ENCODE results near the gene CTNNA2.

The CTNNA2 gene

DNA sequence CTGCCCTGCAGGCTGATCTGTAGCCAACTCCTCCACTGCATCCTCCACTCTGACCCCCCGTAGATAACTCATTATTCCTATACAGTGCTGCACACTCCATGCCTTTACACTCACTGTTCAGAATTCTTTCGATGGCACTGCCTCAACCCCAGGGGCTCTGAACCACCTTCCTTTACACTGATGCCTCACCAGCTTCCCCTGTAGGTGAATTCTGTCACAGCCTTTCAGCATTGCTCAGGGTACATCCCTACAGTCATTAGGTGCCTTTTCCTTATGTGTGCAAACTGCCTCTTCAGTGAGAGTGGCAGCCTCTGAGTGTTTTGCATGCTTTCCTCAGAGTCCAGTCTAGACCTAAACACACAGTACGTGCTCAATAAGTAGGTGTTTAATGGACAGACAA, 472.3 kb downstream of the CTNNA2 start:
- Histone ChIP-seq H3K9me3 (no peaks in the 10 kb centered on the region), H3K4me1 (no peaks in the 10 kb centered on the region), H3K27me3 (no peaks in the 10 kb centered on the region), H3K36me3 (no peaks in the 10 kb centered on the region), H3K4me3 (ENCODE audit: low read depth, low read length) (no peak overlapping the region)
- DNase-seq: no peak
- TF ChIP-seq, protein P1, sequence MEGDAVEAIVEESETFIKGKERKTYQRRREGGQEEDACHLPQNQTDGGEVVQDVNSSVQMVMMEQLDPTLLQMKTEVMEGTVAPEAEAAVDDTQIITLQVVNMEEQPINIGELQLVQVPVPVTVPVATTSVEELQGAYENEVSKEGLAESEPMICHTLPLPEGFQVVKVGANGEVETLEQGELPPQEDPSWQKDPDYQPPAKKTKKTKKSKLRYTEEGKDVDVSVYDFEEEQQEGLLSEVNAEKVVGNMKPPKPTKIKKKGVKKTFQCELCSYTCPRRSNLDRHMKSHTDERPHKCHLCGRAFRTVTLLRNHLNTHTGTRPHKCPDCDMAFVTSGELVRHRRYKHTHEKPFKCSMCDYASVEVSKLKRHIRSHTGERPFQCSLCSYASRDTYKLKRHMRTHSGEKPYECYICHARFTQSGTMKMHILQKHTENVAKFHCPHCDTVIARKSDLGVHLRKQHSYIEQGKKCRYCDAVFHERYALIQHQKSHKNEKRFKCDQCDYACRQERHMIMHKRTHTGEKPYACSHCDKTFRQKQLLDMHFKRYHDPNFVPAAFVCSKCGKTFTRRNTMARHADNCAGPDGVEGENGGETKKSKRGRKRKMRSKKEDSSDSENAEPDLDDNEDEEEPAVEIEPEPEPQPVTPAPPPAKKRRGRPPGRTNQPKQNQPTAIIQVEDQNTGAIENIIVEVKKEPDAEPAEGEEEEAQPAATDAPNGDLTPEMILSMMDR (IDR thresholded peaks at IDR 0.05; ENCODE audit: low read depth, low read length): no peak

- Histone ChIP-seq H3K4me3 (ENCODE audit: low read depth, low read length) (no peak overlapping the region), H3K36me3 (no peaks in the 10 kb centered on the region), H3K27me3 (no peaks in the 10 kb centered on the region), H3K9me3 (no peaks in the 10 kb centered on the region), H3K4me1 (no peaks in the 10 kb centered on the region)
- TF ChIP-seq, protein P1 (IDR thresholded peaks at IDR 0.05; ENCODE audit: low read depth, low read length): no peak
- no peak for DNase-seq
These were observed 472.7 kb downstream of the CTNNA2 start for GRCh38 chr2:79985571-79985970.

DNA sequence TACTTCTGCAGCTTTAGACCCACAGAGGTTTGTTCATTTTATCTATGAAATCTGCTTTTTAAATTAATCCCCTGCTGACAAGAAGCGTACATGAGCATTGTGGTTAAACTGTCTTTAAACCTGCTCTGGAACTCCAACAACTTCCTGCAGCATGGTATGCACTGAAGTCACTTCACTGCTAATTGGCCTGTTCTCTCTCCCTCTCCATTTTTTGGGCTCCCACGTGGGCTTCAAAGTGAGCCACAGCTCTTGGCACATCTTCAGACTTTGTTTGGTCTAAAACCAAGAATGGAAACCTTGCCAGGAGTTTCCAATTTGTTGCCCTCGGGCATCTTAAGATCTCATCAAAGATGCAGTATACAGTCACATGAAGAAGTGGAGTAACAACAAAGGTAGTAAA, 480.3 kb downstream of the CTNNA2 start:
- no peaks in the 10 kb centered on the region for H3K27me3 ChIP-seq
- TF ChIP-seq, protein P1 (IDR thresholded peaks at IDR 0.05; ENCODE audit: low read depth, low read length): no peak
- H3K4me3 ChIP-seq (ENCODE audit: low read depth, low read length): no peak overlapping the region
- no peaks in the 10 kb centered on the region for H3K36me3 ChIP-seq
- DNase-seq: no peak
- no peaks in the 10 kb centered on the region for H3K9me3 ChIP-seq
- H3K4me1 ChIP-seq: peaks cover 7% of the 10 kb centered on the region

GRCh38 chr2:79994161-79994560, 481.3 kb downstream of the CTNNA2 start:
- H3K27me3 ChIP-seq: no peaks in the 10 kb centered on the region
- TF ChIP-seq, protein P1 (IDR thresholded peaks at IDR 0.05; ENCODE audit: low read depth, low read length): no peak
- H3K36me3 ChIP-seq: no peaks in the 10 kb centered on the region
- no peaks in the 10 kb centered on the region for H3K9me3 ChIP-seq
- DNase-seq: no peak
- peaks cover 12% of the 10 kb centered on the region for H3K4me1 ChIP-seq
- H3K4me3 ChIP-seq (ENCODE audit: low read depth, low read length): no peak overlapping the region

DNA sequence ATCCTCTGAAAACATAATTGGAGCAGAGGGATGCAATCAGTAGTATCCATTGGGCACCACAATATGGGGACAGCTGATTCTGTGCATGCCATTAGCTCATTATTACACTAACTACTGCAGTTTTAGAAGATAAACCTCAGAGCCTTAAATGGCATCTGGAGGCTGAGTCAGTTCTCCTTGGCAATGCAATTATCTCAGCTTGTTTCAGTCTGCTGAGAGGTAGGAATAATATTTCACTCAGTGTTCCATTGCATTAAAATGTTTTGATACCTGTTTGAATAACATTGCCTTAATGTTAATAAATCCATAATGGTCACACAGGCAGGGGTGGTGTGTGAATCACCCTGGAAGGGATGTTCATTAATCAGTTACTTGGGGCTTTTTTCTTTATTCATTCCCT, 482.1 kb downstream of the CTNNA2 start:
- no peak for DNase-seq

DNA sequence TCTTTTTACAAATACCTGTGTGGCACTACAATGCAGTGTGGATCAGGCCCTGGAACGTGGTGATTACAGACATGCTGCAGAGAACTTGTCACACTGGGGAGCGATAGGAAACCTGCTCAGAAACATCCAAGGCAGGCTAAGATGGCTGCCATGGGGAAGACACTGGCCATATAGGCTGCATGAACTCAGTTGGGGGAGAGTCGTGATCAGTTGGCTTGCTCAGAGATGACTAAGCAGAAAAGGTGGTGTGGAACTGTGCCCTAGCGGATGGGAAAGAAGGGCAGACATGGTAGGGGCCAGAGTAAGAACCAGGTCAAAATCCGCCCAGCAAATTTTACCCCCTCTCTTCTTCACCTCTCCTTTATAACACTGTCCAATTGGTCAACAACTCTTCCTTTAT, 483.9 kb downstream of the CTNNA2 start:
- Histone ChIP-seq H3K4me1 (peaks cover 13% of the 10 kb centered on the region), H3K27me3 (no peaks in the 10 kb centered on the region), H3K36me3 (no peaks in the 10 kb centered on the region), H3K9me3 (no peaks in the 10 kb centered on the region), H3K4me3 (ENCODE audit: low read depth, low read length) (no peak overlapping the region)
- no peak for DNase-seq
- TF ChIP-seq, protein P1 (IDR thresholded peaks at IDR 0.05; ENCODE audit: low read depth, low read length): no peak

More for the DNA sequence above, 482.1 kb downstream of the CTNNA2 start:
- no peaks in the 10 kb centered on the region for H3K9me3 ChIP-seq
- peaks cover 13% of the 10 kb centered on the region for H3K4me1 ChIP-seq
- H3K4me3 ChIP-seq (ENCODE audit: low read depth, low read length): no peak overlapping the region
- no peaks in the 10 kb centered on the region for H3K36me3 ChIP-seq
- no peaks in the 10 kb centered on the region for H3K27me3 ChIP-seq
- TF ChIP-seq, protein P1 (IDR thresholded peaks at IDR 0.05; ENCODE audit: low read depth, low read length): no peak

Data from BE2C (cell line).